ENCODE measurements around the gene TMA7B.

TMA7B gene

DNA sequence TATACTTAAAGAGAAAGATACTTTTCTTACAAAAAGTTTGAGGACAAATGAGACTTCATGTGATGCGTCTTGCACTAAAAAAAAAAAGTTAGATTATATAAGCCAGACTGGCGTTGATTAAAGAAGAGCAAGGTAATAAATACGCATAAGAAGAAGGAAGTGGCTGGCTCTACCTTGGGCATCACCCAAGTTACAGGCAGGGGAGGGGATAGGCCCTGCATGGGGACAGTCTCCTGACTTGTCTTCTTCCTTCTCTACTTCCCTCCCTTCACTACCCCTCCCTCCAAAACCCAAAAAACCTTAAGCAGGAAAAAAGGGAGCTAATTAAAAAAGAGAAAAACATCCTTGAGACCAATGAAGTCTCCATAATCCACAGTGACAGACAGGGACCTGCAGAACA is 22.3 kb upstream of the TMA7B start:
- Histone ChIP-seq H3K18ac (ENCODE audit: low read depth in 1 of 2, low read length in 2 of 2) (no peak overlapping the region), H3K4me3 (ENCODE audit: insufficient read depth in 1 of 2, low read depth in 1 of 2, low read length in 2 of 2) (no peak overlapping the region), H3K79me1 (replicated peaks; ENCODE audit: low read length, poor library complexity, severe bottlenecking) (no peaks in the 10 kb centered on the region), H4K8ac (ENCODE audit: low read length) (no peak overlapping the region), H3K27ac (ENCODE audit: low read length, poor library complexity, severe bottlenecking) (no peak overlapping the region), H2AK5ac (ENCODE audit: low read length, severe bottlenecking) (no peak overlapping the region), H2BK15ac (ENCODE audit: low read depth, poor library complexity, severe bottlenecking) (no peak overlapping the region), H3K4me2 (ENCODE audit: low read length, poor library complexity, severe bottlenecking) (no peak overlapping the region), H3K14ac (ENCODE audit: low read length in 2 of 2) (no peak overlapping the region), H3K36me3 (ENCODE audit: control insufficient read depth in 1 of 2, insufficient read depth in 2 of 2, low read depth in 1 of 2, low read length in 2 of 2) (no peaks in the 10 kb centered on the region), H3K23ac (ENCODE audit: low read length in 2 of 2) (no peak overlapping the region), H2AFZ (ENCODE audit: low read depth, low read length) (no peak overlapping the region), H2BK5ac (ENCODE audit: low read depth, low read length, poor library complexity, severe bottlenecking) (no peak overlapping the region), H3K4ac (ENCODE audit: low read depth in 1 of 2, low read length in 2 of 2) (no peak overlapping the region), H3K4me1 (ENCODE audit: control insufficient read depth, insufficient read depth, low read depth, low read length) (no peaks in the 10 kb centered on the region), H2BK12ac (ENCODE audit: low read length in 2 of 2) (no peak overlapping the region), H3K9me3 (ENCODE audit: control insufficient read depth, low read length) (no peaks in the 10 kb centered on the region), H3K9ac (ENCODE audit: low read length) (no peak overlapping the region), H2BK120ac (ENCODE audit: low read depth, low read length) (no peak overlapping the region), H4K91ac (ENCODE audit: low read length) (no peak overlapping the region), H3K27me3 (ENCODE audit: control insufficient read depth in 1 of 2, insufficient read depth in 1 of 2, low read length in 2 of 2) (peaks cover 47 to 70% of the 10 kb centered on the region in 2 experiments)
- DNase-seq, result no peak
- 94% methylated on average over 3 of the region's 3 CpGs for WGBS

GRCh38 chr22:39938509-39939111 is 21.6 kb upstream of the TMA7B start:
- Histone ChIP-seq H3K4ac (ENCODE audit: low read depth in 1 of 2, low read length in 2 of 2) (no peak overlapping the region), H3K23ac (ENCODE audit: low read length in 2 of 2) (no peak overlapping the region), H3K79me1 (replicated peaks; ENCODE audit: low read length, poor library complexity, severe bottlenecking) (no peaks in the 10 kb centered on the region), H2AFZ (ENCODE audit: low read depth, low read length) (no peak overlapping the region), H3K14ac (ENCODE audit: low read length in 2 of 2) (no peak overlapping the region), H4K91ac (ENCODE audit: low read length) (no peak overlapping the region), H2BK15ac (ENCODE audit: low read depth, poor library complexity, severe bottlenecking) (no peak overlapping the region), H3K9me3 (ENCODE audit: control insufficient read depth, low read length) (no peaks in the 10 kb centered on the region), H3K4me3 (ENCODE audit: insufficient read depth in 1 of 2, low read depth in 1 of 2, low read length in 2 of 2) (no peak overlapping the region), H3K9ac (ENCODE audit: low read length) (no peak overlapping the region), H3K4me2 (ENCODE audit: low read length, poor library complexity, severe bottlenecking) (no peak overlapping the region), H2BK12ac (ENCODE audit: low read length in 2 of 2) (no peak overlapping the region), H3K4me1 (ENCODE audit: control insufficient read depth, insufficient read depth, low read depth, low read length) (no peaks in the 10 kb centered on the region), H2AK5ac (ENCODE audit: low read length, severe bottlenecking) (no peak overlapping the region), H3K27me3 (ENCODE audit: control insufficient read depth in 1 of 2, insufficient read depth in 1 of 2, low read length in 2 of 2) (peaks cover 41 to 66% of the 10 kb centered on the region in 2 experiments), H3K27ac (ENCODE audit: low read length, poor library complexity, severe bottlenecking) (no peak overlapping the region), H3K36me3 (ENCODE audit: control insufficient read depth in 1 of 2, insufficient read depth in 2 of 2, low read depth in 1 of 2, low read length in 2 of 2) (no peaks in the 10 kb centered on the region), H3K18ac (ENCODE audit: low read depth in 1 of 2, low read length in 2 of 2) (no peak overlapping the region), H2BK120ac (ENCODE audit: low read depth, low read length) (no peak overlapping the region), H2BK5ac (ENCODE audit: low read depth, low read length, poor library complexity, severe bottlenecking) (no peak overlapping the region), H4K8ac (ENCODE audit: low read length) (no peak overlapping the region)
- no peak for DNase-seq
- 92% methylated on average over 14 of the region's 14 CpGs for WGBS

GRCh38 chr22:39939830-39940229 is 20.4 kb upstream of the TMA7B start:
- Histone ChIP-seq H3K4me3 (ENCODE audit: insufficient read depth in 1 of 2, low read depth in 1 of 2, low read length in 2 of 2) (no peak overlapping the region), H3K9ac (ENCODE audit: low read length) (no peak overlapping the region), H4K8ac (ENCODE audit: low read length) (no peak overlapping the region), H2BK5ac (ENCODE audit: low read depth, low read length, poor library complexity, severe bottlenecking) (no peak overlapping the region), H3K9me3 (ENCODE audit: control insufficient read depth, low read length) (no peaks in the 10 kb centered on the region), H2AFZ (ENCODE audit: low read depth, low read length) (no peak overlapping the region), H3K4me1 (ENCODE audit: control insufficient read depth, insufficient read depth, low read depth, low read length) (no peaks in the 10 kb centered on the region), H3K4ac (ENCODE audit: low read depth in 1 of 2, low read length in 2 of 2) (no peak overlapping the region), H3K27ac (ENCODE audit: low read length, poor library complexity, severe bottlenecking) (no peak overlapping the region), H3K79me1 (replicated peaks; ENCODE audit: low read length, poor library complexity, severe bottlenecking) (no peaks in the 10 kb centered on the region), H2BK15ac (ENCODE audit: low read depth, poor library complexity, severe bottlenecking) (no peak overlapping the region), H4K91ac (ENCODE audit: low read length) (no peak overlapping the region), H3K36me3 (ENCODE audit: control insufficient read depth in 1 of 2, insufficient read depth in 2 of 2, low read depth in 1 of 2, low read length in 2 of 2) (no peaks in the 10 kb centered on the region), H3K14ac (ENCODE audit: low read length in 2 of 2) (no peak overlapping the region), H2BK120ac (ENCODE audit: low read depth, low read length) (no peak overlapping the region), H2AK5ac (ENCODE audit: low read length, severe bottlenecking) (no peak overlapping the region), H3K4me2 (ENCODE audit: low read length, poor library complexity, severe bottlenecking) (no peak overlapping the region), H3K18ac (ENCODE audit: low read depth in 1 of 2, low read length in 2 of 2) (no peak overlapping the region), H3K23ac (ENCODE audit: low read length in 2 of 2) (no peak overlapping the region), H2BK12ac (ENCODE audit: low read length in 2 of 2) (no peak overlapping the region), H3K27me3 (ENCODE audit: control insufficient read depth in 1 of 2, insufficient read depth in 1 of 2, low read length in 2 of 2) (peaks cover 32 to 56% of the 10 kb centered on the region in 2 experiments)
- DNase-seq, result no peak
- 100% methylated on average over 1 of the region's 3 CpGs for WGBS

DNA sequence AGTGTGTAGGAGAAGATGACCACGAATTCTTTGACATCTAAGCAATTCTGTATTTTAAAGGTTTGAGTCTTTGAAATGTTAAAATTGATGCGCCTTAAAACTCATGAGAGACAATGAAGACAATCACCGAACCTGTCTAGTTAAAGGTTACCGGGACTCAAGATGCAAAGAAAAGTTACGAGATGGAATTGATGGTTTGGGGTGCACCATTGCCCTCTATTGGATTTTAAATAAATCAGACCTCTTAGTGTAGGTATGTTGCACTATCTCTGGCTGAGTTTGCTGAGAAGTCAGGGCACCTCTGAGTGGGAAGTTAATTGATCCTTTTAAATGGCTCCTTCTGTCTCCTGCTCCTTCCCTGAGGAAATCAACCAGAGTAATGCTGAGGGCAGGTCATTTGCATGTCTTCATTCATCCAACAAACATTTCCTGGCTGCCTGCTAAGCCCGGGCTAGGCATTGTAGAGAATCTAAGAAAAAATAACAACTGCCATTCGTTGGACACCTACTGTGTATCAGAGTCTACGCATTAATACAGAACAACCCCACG is 19.4 kb upstream of the TMA7B start:
- no peaks in the 10 kb centered on the region for H3K4me1 ChIP-seq (ENCODE audit: control insufficient read depth, insufficient read depth, low read depth, low read length)
- peak overlapping the region; percentile 37 for H3K4me2 ChIP-seq (ENCODE audit: low read length, poor library complexity, severe bottlenecking)
- no peak overlapping the region for H2BK120ac ChIP-seq (ENCODE audit: low read depth, low read length)
- no peak overlapping the region for H4K91ac ChIP-seq (ENCODE audit: low read length)
- H2AFZ ChIP-seq (ENCODE audit: low read depth, low read length), result no peak overlapping the region
- DNase-seq, result no peak
- H3K36me3 ChIP-seq (ENCODE audit: control insufficient read depth in 1 of 2, insufficient read depth in 2 of 2, low read depth in 1 of 2, low read length in 2 of 2), result no peaks in the 10 kb centered on the region
- WGBS, result 66% methylated on average over 9 of the region's 9 CpGs
- no peak overlapping the region for H2AK5ac ChIP-seq (ENCODE audit: low read length, severe bottlenecking)
- no peak overlapping the region for H2BK5ac ChIP-seq (ENCODE audit: low read depth, low read length, poor library complexity, severe bottlenecking)
- H3K4ac ChIP-seq (ENCODE audit: low read depth in 1 of 2, low read length in 2 of 2), result no peak overlapping the region
- no peak overlapping the region for H3K23ac ChIP-seq (ENCODE audit: low read length in 2 of 2)
- no peak overlapping the region for H3K9ac ChIP-seq (ENCODE audit: low read length)
- H3K14ac ChIP-seq (ENCODE audit: low read length in 2 of 2), result no peak overlapping the region
- peaks cover 27 to 46% of the 10 kb centered on the region in 2 experiments for H3K27me3 ChIP-seq (ENCODE audit: control insufficient read depth in 1 of 2, insufficient read depth in 1 of 2, low read length in 2 of 2)
- no peak overlapping the region for H2BK15ac ChIP-seq (ENCODE audit: low read depth, poor library complexity, severe bottlenecking)
- H3K79me1 ChIP-seq (replicated peaks; ENCODE audit: low read length, poor library complexity, severe bottlenecking), result no peaks in the 10 kb centered on the region
- no peak overlapping the region for H3K27ac ChIP-seq (ENCODE audit: low read length, poor library complexity, severe bottlenecking)
- H3K18ac ChIP-seq (ENCODE audit: low read depth in 1 of 2, low read length in 2 of 2), result peak overlapping the region in 1 of 2 experiments; percentile 21
- no peak overlapping the region for H4K8ac ChIP-seq (ENCODE audit: low read length)
- no peak overlapping the region for H2BK12ac ChIP-seq (ENCODE audit: low read length in 2 of 2)
- H3K4me3 ChIP-seq (ENCODE audit: insufficient read depth in 1 of 2, low read depth in 1 of 2, low read length in 2 of 2), result no peak overlapping the region
- H3K9me3 ChIP-seq (ENCODE audit: control insufficient read depth, low read length), result no peaks in the 10 kb centered on the region
